HG03064 (cell line): ENCODE measurements around the gene BCAS3.
"Not testable (repeated sequence)": the region's sequence is repeated elsewhere in the genome, so short reads cannot be mapped to it uniquely, and the experiment has no call there.

ENCODE experiments used
- ATAC-seq: cut with Tn5 transposase; IDR thresholded peaks from one replicate; pipeline ENCODE4 v1.9.1; 2021; ENCODE audit warnings: low read depth; ENCODE audit not compliant: unreplicated experiment

Gene BCAS3

DNA sequence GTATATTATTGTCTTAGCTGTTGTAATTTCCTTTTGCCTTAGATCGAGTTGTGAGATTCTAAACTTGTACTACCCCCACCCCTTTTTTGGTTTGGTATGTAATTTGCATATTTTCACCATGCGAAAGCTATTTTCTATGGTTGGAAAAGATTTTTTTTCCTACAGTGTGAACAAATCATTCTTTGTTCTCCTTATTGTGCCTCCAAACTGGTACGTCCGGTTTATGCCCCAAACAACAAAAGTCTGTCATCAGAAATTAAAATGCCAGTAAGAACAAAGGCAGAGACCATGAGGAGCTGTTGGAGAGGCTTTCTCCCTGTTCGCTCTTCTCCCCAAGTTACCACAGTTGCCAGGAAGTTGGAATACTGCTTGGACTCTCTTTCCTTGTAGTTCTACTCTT, 66.1 kb downstream of the BCAS3 start:
- ATAC-seq, result no peak

DNA sequence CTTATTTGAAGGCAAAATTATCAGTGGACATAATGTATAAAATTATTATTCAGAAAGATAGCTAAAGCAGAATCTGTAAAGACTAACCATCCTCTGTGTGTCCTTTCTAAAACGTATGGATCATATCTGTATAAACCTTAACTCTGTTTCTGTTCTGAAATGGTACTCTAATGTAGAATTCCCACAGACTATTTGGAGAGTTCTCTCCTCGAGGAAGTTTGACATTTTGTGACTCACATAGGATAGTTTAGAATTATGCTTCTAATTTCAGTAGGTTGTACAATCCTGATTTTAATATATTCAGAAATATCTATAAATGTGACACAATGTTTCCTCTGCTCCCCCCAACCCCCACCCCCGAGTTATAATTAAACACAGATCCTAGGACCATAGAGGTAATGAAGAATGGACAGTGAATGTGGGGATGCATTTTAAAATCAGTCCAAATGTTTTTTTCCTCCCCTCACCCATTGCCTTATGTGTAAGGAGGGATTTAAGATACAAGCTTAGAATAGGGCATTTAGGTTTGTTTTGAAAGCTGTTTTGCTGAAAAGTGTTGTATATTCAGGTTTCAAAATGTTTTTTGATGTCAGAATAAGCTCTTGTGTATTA, 66.8 kb downstream of the BCAS3 start:
- ATAC-seq, result no peak

DNA sequence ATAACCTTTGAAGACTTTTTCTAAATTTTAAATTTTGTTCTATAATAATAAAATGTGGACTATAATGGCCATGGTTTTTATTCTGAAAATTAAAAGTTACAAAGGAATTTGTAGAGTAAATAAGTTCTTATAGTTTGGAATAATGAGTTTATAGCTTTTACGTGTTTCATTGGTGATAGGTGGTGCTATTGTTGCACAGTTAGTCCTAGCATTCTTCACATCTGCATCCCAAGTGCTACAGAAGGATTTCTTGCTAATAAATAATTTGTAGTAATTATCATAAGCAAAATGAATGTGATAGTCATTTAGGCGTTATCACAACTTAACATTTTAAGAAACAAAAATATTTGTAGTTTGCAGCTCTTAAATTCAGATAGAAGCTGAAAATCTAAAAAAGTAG, 67.9 kb downstream of the BCAS3 start:
- no peak for ATAC-seq

DNA sequence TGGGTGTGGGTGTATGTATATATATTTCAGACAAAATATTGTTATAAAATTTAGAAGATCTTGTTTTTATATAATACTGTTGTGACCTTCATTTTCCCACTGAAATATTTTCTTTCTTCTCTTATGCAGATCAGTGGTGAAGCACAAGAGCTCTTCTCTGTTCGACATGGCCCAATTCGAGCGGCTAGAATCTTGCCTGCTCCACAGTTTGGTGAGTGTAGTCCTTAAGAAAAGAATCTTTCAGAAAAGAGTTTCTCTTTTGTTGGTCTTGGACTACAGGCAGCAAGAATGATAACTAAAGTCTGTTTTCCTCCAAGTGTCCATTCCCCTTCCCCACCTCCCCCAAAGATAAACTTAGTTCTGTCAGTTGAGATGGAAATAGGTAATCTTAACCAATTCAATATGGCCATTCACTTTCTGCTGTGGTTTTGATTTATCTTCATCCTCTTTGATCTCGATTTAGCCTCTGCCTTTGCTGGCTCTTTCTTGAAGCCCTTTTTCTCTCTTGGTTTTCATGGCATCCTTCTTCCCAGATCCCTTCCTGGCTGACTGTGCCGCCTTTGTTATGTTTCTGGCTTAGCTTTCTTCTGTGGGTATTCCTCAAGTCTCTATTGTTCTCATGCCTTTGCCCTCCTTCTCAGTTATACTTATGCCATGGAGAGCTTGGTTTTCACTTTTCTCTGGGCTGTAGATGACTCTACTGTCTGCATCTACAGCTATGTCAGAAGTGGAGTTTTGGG, 69.6 kb downstream of the BCAS3 start:
- no peak for ATAC-seq

DNA sequence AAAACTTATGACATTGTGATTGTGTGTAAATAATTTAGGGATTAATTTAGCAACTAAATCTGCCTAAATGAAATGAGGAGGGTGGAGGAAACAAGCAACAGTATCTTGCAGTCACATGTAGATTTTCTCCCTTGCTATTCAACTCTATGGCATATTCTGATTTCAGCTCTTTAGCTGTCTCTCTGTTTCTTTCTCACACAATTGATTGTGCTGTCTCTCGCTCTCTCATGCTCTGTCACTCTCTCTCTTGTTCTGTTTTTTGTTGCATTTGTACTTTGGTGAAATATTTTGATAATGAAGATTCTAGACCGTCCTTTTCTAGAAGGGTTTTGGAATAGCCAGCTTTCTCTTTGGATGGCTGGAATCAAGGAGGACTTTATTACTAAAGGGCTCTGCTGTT, 70.6 kb downstream of the BCAS3 start:
- no peak for ATAC-seq

DNA sequence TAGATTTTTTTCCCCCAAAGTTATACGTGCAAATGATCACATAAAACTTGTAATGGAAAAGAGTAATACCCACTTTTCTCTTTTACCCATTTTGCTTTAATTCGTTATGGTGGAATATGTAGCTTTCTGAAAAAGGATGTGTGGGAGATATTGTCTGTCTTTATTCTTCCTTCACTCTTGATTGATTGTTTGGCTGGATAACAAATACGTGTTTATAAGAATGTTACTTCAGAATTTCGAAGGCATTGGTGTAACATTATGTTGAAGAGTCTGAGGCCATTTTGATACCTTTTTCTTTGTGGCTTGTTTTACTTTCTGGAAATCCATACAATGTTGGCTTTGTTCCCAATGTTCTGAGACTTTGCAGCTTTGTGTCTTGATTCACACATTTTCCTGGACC, 71.4 kb downstream of the BCAS3 start:
- no peak for ATAC-seq

DNA sequence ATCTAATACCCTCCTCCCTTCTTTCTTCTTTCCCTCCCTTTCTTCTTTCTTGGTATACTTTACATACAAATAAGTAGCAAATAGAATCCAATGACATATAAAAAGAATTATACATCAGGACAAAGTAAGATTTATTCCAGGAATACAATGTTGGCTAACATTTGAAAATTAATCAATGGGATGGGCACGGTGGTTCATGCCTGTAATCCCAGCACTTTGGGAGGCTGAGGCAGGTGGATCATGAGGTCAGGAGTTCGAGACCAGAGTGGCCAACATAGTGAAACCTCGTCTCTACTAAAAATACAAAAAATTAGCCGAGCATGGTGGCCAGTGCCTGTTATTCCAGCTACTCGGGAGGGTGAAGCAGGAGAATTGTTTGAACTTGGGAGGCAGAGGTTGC, 72.1 kb downstream of the BCAS3 start:
- no peak for ATAC-seq

DNA sequence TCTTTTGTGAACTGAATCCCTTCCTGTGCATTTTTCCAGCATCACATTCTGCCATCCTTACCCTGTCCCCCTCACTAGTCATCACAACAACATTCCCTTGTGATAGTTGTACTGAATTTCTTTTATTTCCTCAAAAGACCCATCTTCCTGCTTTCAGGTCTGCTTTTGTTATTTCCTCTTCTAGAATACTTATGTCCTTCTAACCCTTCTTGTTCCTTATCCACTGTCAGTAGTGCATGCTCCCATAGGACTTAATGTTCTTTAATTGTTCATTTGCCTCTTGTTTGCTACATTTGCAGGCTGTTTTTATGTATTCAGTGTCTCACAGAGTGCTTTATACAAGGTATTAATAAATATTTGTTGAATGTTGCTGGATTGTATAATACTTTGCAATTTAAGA, 73.0 kb downstream of the BCAS3 start:
- no peak for ATAC-seq

DNA sequence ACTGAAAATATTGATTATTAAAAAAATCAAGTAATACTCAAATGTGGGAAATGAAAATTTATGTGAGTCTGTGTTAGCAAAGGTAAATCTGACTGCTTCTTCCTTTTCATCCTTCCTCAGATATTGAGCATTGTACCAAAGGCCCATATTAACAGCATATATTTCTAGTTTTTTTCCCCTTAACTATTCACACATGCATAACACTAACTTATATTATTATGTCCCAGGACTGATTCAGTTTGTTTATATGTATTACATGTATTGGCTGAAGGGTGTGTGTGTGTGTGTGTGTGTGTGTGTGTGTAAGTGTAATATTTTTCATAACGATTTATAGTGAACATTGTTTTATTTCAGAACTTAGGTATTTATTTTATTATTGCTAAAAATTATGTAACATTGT, 74.2 kb downstream of the BCAS3 start:
- no peak for ATAC-seq

DNA sequence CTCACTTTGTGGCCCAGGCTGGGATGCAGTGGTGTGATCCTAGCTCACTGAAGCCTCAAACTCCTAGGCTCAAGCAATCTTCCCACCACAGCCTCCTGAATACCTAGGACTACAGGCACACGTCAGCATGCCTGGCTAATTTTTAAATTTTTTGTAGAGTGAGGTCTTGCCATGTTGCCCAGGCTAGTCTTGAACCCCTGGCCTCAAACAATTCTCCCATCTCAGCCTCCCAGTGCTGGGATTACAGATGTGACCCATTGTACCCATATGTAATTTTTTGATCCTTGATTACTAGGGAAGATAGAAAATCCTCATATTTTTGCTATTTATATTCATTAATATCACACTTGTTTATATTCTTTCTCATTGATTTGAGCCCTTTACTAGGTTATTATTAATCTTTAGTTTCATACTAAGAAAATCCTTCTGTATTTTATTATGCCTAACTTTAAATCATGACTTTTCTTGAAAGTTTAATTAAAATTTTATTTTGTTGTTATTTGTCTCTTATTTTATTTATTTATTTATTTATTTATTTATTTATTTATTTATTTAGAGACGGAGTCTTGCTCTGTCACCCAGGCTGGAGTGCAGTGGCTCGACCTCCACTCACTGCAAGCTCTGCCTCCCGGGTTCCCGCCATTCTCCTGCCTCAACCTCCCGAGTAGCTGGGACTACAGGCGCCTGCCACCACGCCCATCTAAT, 75.4 kb downstream of the BCAS3 start:
- ATAC-seq, result no peak

DNA sequence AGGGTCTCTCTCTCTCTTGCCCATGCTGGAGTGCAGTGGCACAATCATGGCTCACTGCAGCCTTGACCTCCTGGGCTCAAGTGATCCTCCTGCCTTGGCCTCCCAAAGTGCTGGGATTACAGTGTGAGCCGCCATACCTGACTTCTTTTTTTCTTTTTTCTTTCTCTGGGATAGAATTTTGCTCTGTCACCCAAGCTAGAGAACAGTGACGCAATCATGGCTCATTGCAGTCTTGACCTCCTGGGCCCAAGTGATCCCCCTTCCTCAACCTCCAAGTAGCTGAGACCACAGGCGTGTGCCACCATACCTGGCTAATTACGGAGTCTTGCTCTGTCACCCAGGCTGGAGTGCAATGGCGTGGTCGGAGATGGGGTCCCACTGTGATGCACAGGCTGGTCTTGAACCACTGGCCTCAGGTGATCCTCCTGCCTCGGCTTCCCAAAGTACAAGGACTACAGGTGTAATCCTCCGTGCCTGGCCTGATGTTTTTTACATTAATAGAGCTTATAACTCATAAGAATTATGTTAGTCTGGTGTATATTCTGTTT, 76.5 kb downstream of the BCAS3 start:
- ATAC-seq, result no peak

DNA sequence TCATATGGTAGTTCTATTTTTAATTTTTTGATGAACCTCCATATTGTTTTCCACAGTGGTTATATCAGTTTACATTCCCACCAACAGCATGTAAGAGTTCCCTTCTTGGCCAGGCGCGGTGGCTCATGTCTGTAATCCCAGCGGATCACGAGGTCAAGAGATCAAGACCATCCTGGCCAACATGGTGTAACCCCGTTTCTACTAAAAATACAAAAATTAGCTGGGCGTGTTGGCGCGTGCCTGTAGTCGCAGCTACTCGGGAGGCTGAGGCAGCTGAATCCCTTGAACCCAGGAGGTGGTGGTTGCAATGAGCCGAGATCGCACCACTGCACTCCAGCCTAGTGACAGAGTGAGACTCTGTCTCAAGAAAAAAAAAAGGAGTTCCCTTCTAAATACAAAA, 79.1 kb downstream of the BCAS3 start:
- ATAC-seq, result not testable (repeated sequence)

DNA sequence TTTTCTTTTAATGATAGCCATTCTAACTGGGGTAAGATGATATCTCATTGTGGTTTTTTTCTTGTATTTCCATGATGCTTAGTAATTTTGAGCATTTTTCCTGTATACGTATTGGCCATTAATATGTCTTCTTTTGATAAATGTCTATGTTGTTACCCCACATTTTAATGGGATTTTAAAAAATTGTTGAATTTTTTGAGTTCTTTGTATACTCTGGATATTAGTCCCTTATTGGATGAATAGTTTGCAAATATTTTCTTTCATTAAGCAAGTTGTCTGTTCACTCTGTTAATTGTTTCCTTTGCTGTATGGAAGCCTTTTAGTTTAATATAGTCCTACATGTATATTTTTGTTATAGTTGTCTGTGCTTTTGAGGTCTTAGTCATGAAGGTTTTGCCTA, 79.8 kb downstream of the BCAS3 start:
- no peak for ATAC-seq

DNA sequence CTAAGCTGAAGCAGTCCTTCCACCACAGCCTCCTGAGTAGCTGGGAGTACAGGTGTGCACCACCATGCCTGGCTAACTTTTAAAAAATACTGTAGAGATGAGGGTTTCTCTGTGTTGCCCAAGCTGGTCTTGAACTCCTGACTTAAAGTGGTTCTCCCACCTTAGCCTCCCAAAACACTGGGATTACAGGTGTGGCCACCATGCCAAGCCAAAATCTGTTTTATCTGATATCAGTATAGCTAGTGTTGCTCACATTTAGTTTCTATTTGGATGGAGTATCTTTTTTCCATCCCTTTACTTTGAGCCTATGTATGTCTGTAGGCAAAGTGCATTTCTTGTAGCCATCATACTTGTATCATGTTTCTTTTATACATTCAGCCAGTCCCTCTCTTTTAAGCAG, 82.1 kb downstream of the BCAS3 start:
- no peak for ATAC-seq

DNA sequence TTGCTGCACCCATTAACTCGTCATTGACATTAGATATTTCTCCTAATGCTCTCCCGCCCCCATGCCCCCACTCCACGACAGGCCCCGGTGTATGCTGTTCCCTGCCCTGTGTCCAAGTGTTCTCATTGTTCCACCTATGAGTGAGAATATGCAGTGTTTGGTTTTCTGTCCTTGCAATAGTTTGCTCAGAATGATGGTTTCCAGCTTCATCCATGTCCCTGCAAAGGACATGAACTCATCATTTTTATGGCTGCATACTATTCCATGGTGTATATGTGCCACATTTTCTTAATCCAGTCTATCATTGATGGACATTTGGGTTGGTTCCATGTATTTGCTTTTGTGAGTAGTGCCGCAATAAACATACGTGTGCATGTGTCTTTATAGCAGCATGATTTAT, 83.7 kb downstream of the BCAS3 start:
- not testable (repeated sequence) for ATAC-seq

DNA sequence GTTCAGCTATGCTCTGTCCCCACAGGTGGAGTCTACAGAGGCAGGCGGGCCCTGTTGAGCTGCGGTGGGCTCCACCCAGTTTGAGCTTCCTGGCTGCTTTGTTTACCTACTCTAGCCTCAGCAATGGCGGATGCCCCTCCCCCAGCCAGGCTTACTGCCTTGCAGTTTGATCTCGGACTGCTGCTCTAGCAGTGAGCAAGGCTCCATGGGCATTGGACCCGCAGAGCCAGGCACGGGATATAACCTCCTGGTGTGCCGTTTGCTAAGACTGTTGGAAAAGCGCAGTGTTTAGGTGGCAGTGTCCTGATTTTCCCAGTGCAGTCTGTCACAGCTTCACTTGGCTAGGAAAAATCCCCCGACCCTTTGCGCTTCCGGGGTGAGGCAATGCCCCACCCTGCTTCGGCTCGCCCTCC, 89.1 kb downstream of the BCAS3 start:
- ATAC-seq, result no peak

DNA sequence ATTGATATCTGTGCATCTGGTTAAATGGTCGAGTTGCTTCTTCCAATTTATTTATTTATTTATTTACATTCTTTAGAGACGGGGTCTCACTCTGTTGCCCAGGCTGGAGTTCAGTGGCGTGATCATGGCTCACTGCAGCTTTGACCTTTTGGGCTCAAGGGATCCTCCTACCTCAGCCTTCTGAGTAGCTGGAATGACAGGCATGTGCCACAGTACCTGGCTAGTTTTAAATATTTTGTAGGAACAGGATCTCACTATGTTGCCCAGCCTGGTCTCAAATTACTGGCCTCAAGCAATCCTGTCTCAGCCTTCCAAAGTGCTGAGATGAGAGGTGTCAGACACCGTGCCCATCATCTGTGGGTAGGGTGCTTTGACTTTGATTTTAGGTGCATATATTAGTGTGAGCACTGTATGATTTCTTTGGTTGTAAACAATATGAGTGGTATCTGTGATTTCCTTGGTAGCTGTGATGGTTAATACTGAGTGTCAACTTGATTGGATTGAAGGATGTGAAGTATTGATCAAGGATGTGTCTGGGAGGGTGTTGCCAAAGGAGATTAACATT, 90.2 kb downstream of the BCAS3 start:
- ATAC-seq, result no peak

DNA sequence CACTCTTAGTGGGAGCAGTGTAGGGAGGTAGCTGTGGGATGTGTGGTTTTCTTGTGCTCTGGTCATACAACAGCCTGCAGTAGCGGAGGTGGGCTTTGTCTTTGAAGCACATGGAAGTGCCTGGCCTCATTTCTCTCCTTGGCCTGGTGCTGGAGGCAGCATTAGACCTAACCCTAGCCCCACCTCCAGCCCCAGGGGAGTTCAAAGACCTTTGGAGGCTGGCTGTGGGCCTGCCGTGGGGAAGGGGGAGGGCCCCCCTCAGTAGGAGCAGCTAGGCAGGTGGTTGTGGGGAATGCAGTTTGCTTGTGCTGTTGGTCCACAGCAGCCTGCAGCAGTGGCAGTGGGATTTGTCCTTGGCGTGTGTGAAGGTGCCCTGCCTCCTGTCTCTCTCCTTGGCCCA, 91.7 kb downstream of the BCAS3 start:
- ATAC-seq, result no peak

DNA sequence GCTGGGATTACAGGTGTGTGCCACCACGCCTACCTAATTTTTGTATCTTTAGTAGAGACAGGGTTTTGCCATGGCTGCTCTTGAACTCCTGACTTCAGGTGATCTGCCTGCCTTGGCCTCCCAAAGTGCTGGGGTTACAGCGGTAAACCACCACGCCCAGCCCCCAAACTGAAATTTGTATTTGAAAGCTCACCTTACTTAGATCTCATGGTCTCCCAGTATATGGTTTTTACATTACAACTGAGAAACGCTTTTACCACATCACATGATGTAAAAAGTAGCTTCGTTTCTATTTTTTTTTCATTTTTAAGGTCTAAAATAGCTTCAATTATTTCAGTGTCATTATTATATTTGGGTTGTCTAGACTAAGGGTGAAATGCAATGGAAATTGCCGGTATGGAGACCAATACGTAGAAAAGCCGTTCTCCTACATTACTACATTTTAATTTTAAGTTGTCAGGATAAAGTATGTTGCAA, 93.3 kb downstream of the BCAS3 start:
- no peak for ATAC-seq

DNA sequence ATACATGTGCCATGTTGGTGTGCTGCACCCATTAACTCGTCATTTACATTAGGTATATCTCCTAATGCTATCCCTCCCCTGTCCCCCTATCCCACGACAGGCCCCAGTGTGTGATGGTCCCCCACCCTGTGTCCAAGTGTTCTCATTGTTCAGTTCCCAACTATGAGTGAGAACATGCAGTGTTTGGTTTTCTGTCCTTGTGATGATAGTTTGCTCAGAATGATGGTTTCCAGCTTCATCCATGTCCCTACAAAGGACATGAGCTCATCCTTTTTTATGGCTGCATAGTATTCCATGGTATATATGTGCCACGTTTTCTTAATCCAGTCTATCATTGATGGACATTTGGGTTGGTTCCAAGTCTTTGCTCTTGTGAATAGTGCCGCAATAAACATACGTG, 94.0 kb downstream of the BCAS3 start:
- not testable (repeated sequence) for ATAC-seq

DNA sequence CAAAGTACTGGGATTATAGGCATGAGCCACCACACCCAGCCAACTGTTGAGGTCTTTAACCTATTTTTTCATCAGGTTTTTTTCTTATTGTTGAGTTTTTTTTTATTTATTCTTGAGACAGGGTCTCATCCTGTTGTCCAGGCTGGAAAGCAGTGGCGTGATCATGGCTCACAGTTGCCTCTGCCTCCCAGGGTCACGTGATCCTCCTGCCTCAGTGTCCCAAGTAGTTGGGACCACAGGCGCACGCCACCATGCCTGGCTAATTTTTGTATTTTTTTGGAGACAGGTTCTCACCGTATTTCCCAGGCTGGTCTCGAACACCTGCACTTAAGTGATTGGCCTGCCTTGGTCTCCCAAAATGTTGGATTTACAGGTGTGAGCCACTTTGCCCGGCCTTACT, 95.9 kb downstream of the BCAS3 start:
- no peak for ATAC-seq
